IMR-90 (cell line): Measurements from ENCODE around the gene CNOT6. TPM values are rescaled to one million over a fixed set of nuclear protein-coding genes. Genes with fewer than 3 reads are reported as not detected.

Experiments used
- ATAC-seq: fragments of 200-7000 bp; cut with Tn5 transposase; 2 replicates; pipeline ENCODE4 v1.9.1; 2020; ENCODE audit warnings: low read depth, mild to moderate bottlenecking, moderate library complexity
- BruUV-seq: library from RNA; stranded (reverse); fragments of 400-500 nt; replicated peaks from 2 replicates; lab custom pipeline; 2021; lab: Mats Ljungman, UMichigan
- CTCF ChIA-PET: fragments of 300-600 bp; formaldehyde crosslinking; extraction: SDS; loops from one replicate; lab custom pipeline; 2021; ENCODE audit warnings: antibody characterized with exemption; lab: Yijun Ruan, JAX
- POLR2A ChIA-PET: fragments of 300-600 bp; sonication (Branson Sonifier 250); formaldehyde crosslinking; loops from one replicate; lab custom pipeline; 2022; ENCODE audit warnings: antibody characterized with exemption; ENCODE audit not compliant: unreplicated experiment; lab: Charles Lee
- DNase-seq: peaks from one replicate; pipeline ENCODE4 v3.0.0; 2013
- H2AFZ ChIP-seq: replicated peaks from 2 replicates; pipeline ENCODE3; 2013; ENCODE audit warnings: low read length, mild to moderate bottlenecking; ENCODE audit not compliant: poor library complexity
- H2AK5ac ChIP-seq: 2 replicates; pipeline ENCODE4 v1.6.1; 2013; ENCODE audit warnings: low read depth, low read length, inconsistent platforms
- H2AK9ac ChIP-seq: replicated peaks from 2 replicates; pipeline ENCODE3; 2013; ENCODE audit warnings: mild to moderate bottlenecking, low read depth, low read length, moderate library complexity; ENCODE audit not compliant: poor library complexity
- H2BK120ac ChIP-seq: 2 replicates; pipeline ENCODE4 v1.6.1; 2013; ENCODE audit warnings: low read depth, low read length, inconsistent platforms
- H2BK15ac ChIP-seq: 3 replicates; pipeline ENCODE4 v1.6.1; 2013; ENCODE audit warnings: low read depth, low read length, inconsistent platforms
- H2BK20ac ChIP-seq: 2 replicates; pipeline ENCODE4 v1.6.1; 2013; ENCODE audit warnings: low read depth, mild to moderate bottlenecking, inconsistent platforms, low read length, moderate library complexity
- H2BK5ac ChIP-seq: 2 replicates; pipeline ENCODE4 v1.6.1; 2013; ENCODE audit warnings: mild to moderate bottlenecking, low read depth, low read length, inconsistent platforms; ENCODE audit not compliant: poor library complexity, severe bottlenecking
- H3K14ac ChIP-seq: replicated peaks from 2 replicates; pipeline ENCODE4 v1.6.1; 2013; ENCODE audit warnings: low read depth, low read length, inconsistent platforms
- H3K18ac ChIP-seq: 2 replicates; pipeline ENCODE4 v1.6.1; 2013; ENCODE audit warnings: low read depth, low read length, control low read depth
- H3K23ac ChIP-seq: 2 replicates; pipeline ENCODE4 v1.6.1; 2013; ENCODE audit warnings: low read depth, low read length, inconsistent platforms
- H3K27ac ChIP-seq: 2 replicates; pipeline ENCODE4 v1.5.1; 2013; ENCODE audit warnings: mild to moderate bottlenecking, control low read depth, low read length; ENCODE audit not compliant: insufficient read depth
- H3K27me3 ChIP-seq: 2 replicates; pipeline ENCODE4 v1.6.1; 2013; ENCODE audit warnings: low read length; ENCODE audit not compliant: control insufficient read depth, insufficient read depth
- H3K36me3 ChIP-seq: 2 replicates; pipeline ENCODE4 v1.6.1; 2013; ENCODE audit warnings: low read length, mixed read lengths; ENCODE audit not compliant: control insufficient read depth, insufficient read depth
- H3K4ac ChIP-seq: 2 replicates; pipeline ENCODE4 v1.6.1; 2013; ENCODE audit warnings: low read depth, low read length, inconsistent platforms
- H3K4me1 ChIP-seq: 2 replicates; pipeline ENCODE4 v1.6.1; 2013; ENCODE audit warnings: low read length, mixed read lengths; ENCODE audit not compliant: control insufficient read depth, insufficient read depth
- H3K4me2 ChIP-seq: 2 replicates; pipeline ENCODE4 v1.6.1; 2013; ENCODE audit warnings: low read depth, mild to moderate bottlenecking, control low read depth, low read length, moderate library complexity
- H3K4me3 ChIP-seq: 2 replicates; pipeline ENCODE4 v1.5.1; 2013; ENCODE audit warnings: low read depth, mild to moderate bottlenecking, control low read depth, low read length, moderate library complexity; ENCODE audit not compliant: insufficient read depth
- H3K56ac ChIP-seq: 2 replicates; pipeline ENCODE4 v1.6.1; 2013; ENCODE audit warnings: low read length, inconsistent platforms; ENCODE audit not compliant: insufficient read depth; ENCODE audit errors: extremely low read depth
- H3K79me1 ChIP-seq, 2 experiments: 2 replicates each; pipeline ENCODE4 v1.6.1; 2013; ENCODE audit warnings: low read length in 2 of 2, inconsistent platforms in 1 of 2, low read depth in 1 of 2
- H3K9ac ChIP-seq: 2 replicates; pipeline ENCODE4 v1.6.1; 2013; ENCODE audit warnings: low read depth, low read length, control low read depth
- H3K9me1 ChIP-seq: 2 replicates; pipeline ENCODE4 v1.6.1; 2013; ENCODE audit warnings: low read length, inconsistent platforms; ENCODE audit not compliant: insufficient read depth
- H3K9me3 ChIP-seq: 2 replicates; pipeline ENCODE4 v1.6.1; 2013; ENCODE audit warnings: low read length; ENCODE audit not compliant: control insufficient read depth, insufficient read depth
- H4K20me1 ChIP-seq: 2 replicates; pipeline ENCODE4 v1.6.1; 2013; ENCODE audit warnings: low read length, inconsistent platforms; ENCODE audit not compliant: insufficient read depth
- H4K5ac ChIP-seq: 2 replicates; pipeline ENCODE4 v1.6.1; 2013; ENCODE audit warnings: mild to moderate bottlenecking, low read depth, low read length, control low read depth
- H4K8ac ChIP-seq, 2 experiments: 2 replicates each; pipeline ENCODE4 v1.6.1; 2013; ENCODE audit warnings: low read depth in 2 of 2, low read length in 2 of 2, control low read depth in 1 of 2, inconsistent platforms in 1 of 2
- H4K91ac ChIP-seq: 2 replicates; pipeline ENCODE4 v1.6.1; 2013; ENCODE audit warnings: low read depth, low read length, inconsistent platforms; ENCODE audit not compliant: insufficient read depth
- BHLHE40 ChIP-seq: fragments of 150-350 bp; IDR thresholded peaks from 2 replicates; pipeline ENCODE4 v1.6.1; 2016; ENCODE audit warnings: mild to moderate bottlenecking, low read depth, low read length
- CEBPB ChIP-seq: IDR thresholded peaks from 2 replicates; pipeline ENCODE4 v1.6.1; 2012; ENCODE audit warnings: low read depth, low read length, improper control_type of control experiment
- CTCF ChIP-seq: conservative IDR thresholded peaks from 2 replicates; pipeline ENCODE4 v1.5.1; 2012; ENCODE audit warnings: mild to moderate bottlenecking, low read depth, low read length, improper control_type of control experiment
- ELK1 ChIP-seq: fragments of 150-350 bp; IDR thresholded peaks from 2 replicates; pipeline ENCODE4 v1.6.1; 2016; ENCODE audit warnings: low read depth, mild to moderate bottlenecking, low read length, moderate library complexity, borderline replicate concordance
- FOS ChIP-seq: fragments of 150-350 bp; IDR thresholded peaks from 2 replicates; pipeline ENCODE4 v1.6.1; 2016; ENCODE audit warnings: low read depth, low read length
- MAFK ChIP-seq: IDR thresholded peaks from 2 replicates; pipeline ENCODE4 v1.6.1; 2012; ENCODE audit warnings: low read depth, low read length, improper control_type of control experiment
- MAZ ChIP-seq: IDR thresholded peaks from 2 replicates; pipeline ENCODE4 v1.6.1; 2012; ENCODE audit warnings: low read depth, mild to moderate bottlenecking, low read length, improper control_type of control experiment, moderate library complexity, borderline replicate concordance
- MXI1 ChIP-seq: IDR thresholded peaks from 2 replicates; pipeline ENCODE4 v1.6.1; 2012; ENCODE audit warnings: low read depth, mild to moderate bottlenecking, low read length, moderate library complexity, borderline replicate concordance
- NFE2L2 ChIP-seq: fragments of 150-350 bp; IDR thresholded peaks from 2 replicates; pipeline ENCODE4 v1.6.1; 2016; ENCODE audit warnings: low read depth, mild to moderate bottlenecking, low read length
- POLR2A ChIP-seq: IDR thresholded peaks from 2 replicates; pipeline ENCODE4 v1.6.1; 2012; ENCODE audit warnings: mild to moderate bottlenecking, low read depth, low read length
- RAD21 ChIP-seq: IDR thresholded peaks from 2 replicates; pipeline ENCODE4 v1.6.1; 2012; ENCODE audit warnings: low read length, improper control_type of control experiment
- RCOR1 ChIP-seq: IDR thresholded peaks from 2 replicates; pipeline ENCODE4 v1.6.1; 2012; ENCODE audit warnings: mild to moderate bottlenecking, low read length, improper control_type of control experiment; ENCODE audit not compliant: insufficient replicate concordance
- RFX5 ChIP-seq: IDR thresholded peaks from 2 replicates; pipeline ENCODE4 v1.8.0; 2012; ENCODE audit warnings: low read depth, mild to moderate bottlenecking, low read length, moderate library complexity
- USF2 ChIP-seq: fragments of 150-350 bp; IDR thresholded peaks from 2 replicates; pipeline ENCODE4 v1.6.1; 2017; ENCODE audit warnings: mild to moderate bottlenecking, antibody characterized with exemption, low read length, low read depth
- WGBS, 2 experiments: methylation state at CpG; one replicate each; pipeline versions ENCODE4 v1.1.5 to v1.1.7; 2013; ENCODE audit warnings: missing lambda C conversion rate in 2 of 2; ENCODE audit not compliant: insufficient read length in 1 of 2; ENCODE audit errors: extremely low coverage in 2 of 2; 5-methylcytosine and 5-hydroxymethylcytosine counted together
- dilution Hi-C: fragments of 300-500 bp; cut with HindIII; formaldehyde crosslinking; loops from one replicate; pipeline ENCODE4 v1.14.3; 2018; ENCODE audit warnings: low sequenced_read_pairs; ENCODE audit not compliant: unreplicated experiment
- in situ Hi-C: fragments of 300-500 bp; cut with MboI; formaldehyde crosslinking; loops from 3 replicates; pipeline ENCODE4 v1.14.3; 2019; ENCODE audit warnings: low sequenced_read_pairs, inconsistent platforms, mixed read lengths
- intact Hi-C: fragments of 100-400 bp; cut with micrococcal nuclease; formaldehyde crosslinking; loops from 2 replicates; pipeline ENCODE4 v1.10.0; 2022
- polyA plus RNA-seq, 3 experiments: library from polyadenylated mRNA; depleted of rRNA; stranded (reverse); fragments of >200 nt; gene quantifications; 2 replicates each; pipeline ENCODE4 v1.2.3, GENCODE V29; 2012; ENCODE audit warnings: low replicate concordance in 1 of 3
- total RNA-seq: library from RNA; depleted of rRNA; stranded (reverse); fragments of >200 nt; gene quantifications from 2 replicates; pipeline ENCODE4 v1.2.3, GENCODE V29; 2012

CNOT6 gene
- total and polyA plus RNA-seq, 2 of the 4 experiments (the other 2 are of a cell fraction), result 9.7 to 10.8 TPM

GRCh38 chr5:180467028-180467975 lies 26.9 kb upstream of the CNOT6 start:
- H2AFZ ChIP-seq, result no peak overlapping the region
- H3K4ac ChIP-seq, result no peak overlapping the region
- H3K9me3 ChIP-seq, result peaks cover 2% of the 10 kb centered on the region; the same call in 1 of the 2 replicates
- H4K20me1 ChIP-seq, result no peaks in the 10 kb centered on the region
- H2BK5ac ChIP-seq, result no peak overlapping the region
- no peak overlapping the region for H2BK15ac ChIP-seq
- H3K4me1 ChIP-seq, result no peaks in the 10 kb centered on the region
- H3K18ac ChIP-seq, result no peak overlapping the region
- no peak overlapping the region for H4K5ac ChIP-seq
- no peaks in the 10 kb centered on the region for H3K36me3 ChIP-seq
- ATAC-seq, result no peak
- 61% methylated on average over 7 of the region's 22 CpGs; no CpG with 5 or more reads in 1 of the 2 experiments for WGBS, 2 experiments
- H3K27me3 ChIP-seq, result peaks cover 11% of the 10 kb centered on the region
- H3K23ac ChIP-seq, result no peak overlapping the region
- no peak overlapping the region for H3K9ac ChIP-seq
- no peak overlapping the region for H4K8ac ChIP-seq
- no peak overlapping the region for H3K56ac ChIP-seq
- no peak overlapping the region for H2AK9ac ChIP-seq
- no peaks in the 10 kb centered on the region for H3K9me1 ChIP-seq
- no peak overlapping the region for H4K91ac ChIP-seq
- no peak overlapping the region for H3K14ac ChIP-seq
- no peak overlapping the region for H2AK5ac ChIP-seq
- TF ChIP-seq FOS, result no peak
- TF ChIP-seq RCOR1, result no peak
- no peak for TF ChIP-seq MAZ
- TF ChIP-seq MAFK, result no peak
- TF ChIP-seq MXI1, result no peak
- TF ChIP-seq CEBPB, result no peak
- TF ChIP-seq CTCF, result no peak
- no peak for TF ChIP-seq USF2
- TF ChIP-seq ELK1, result no peak
- no peak for TF ChIP-seq POLR2A
- TF ChIP-seq NFE2L2, result no peak
- no peak for TF ChIP-seq BHLHE40
- no peak for TF ChIP-seq RFX5
- no peak for TF ChIP-seq RAD21
- H3K4me2 ChIP-seq, result no peak overlapping the region
- no peak overlapping the region for H2BK20ac ChIP-seq
- BruUV-seq, result no TSS peak
- no peak overlapping the region for H3K27ac ChIP-seq
- dilution Hi-C loops (no loop called here), intact Hi-C loops (no loop called here), in situ Hi-C loops (loop anchor here (25.0 kb wide), 1 partner anchor 330 kb away; no protein-coding TSS in a partner anchor)
- no peak for DNase-seq
- ChIA-PET POLR2A (no interaction called here), CTCF (interaction anchor here (0.5 to 1.2 kb wide), 4 partner anchors 15 to 174 kb away, joined by 3 to 5 read pairs (median 4); no protein-coding TSS in a partner anchor)
- H2BK120ac ChIP-seq, result no peak overlapping the region
- no peaks in the 10 kb centered on the region for H3K79me1 ChIP-seq
- no peak overlapping the region for H3K4me3 ChIP-seq
